Esophagus (tissue), 2 donors: ENCODE data around the gene RHD. TPM values are rescaled to one million over a fixed set of nuclear protein-coding genes. Genes with fewer than 3 reads are reported as not detected.
"Not testable (repeated sequence)": the region's sequence is repeated elsewhere in the genome, so short reads cannot be mapped to it uniquely, and the experiment has no call there.

ENCODE experiments used
- H3K27ac ChIP-seq, 2 donors: one replicate each; pipeline ENCODE4 v1.5.1; 2013; ENCODE audit warnings: low read depth in 2 of 2, mild to moderate bottlenecking in 2 of 2, inconsistent platforms in 1 of 2, low read length in 1 of 2, moderate library complexity in 1 of 2
- H3K27me3 ChIP-seq, 2 donors: one replicate each; pipeline ENCODE4 v1.6.1; 2013; ENCODE audit warnings: low read length in 2 of 2, control low read depth in 1 of 2, mild to moderate bottlenecking in 1 of 2; ENCODE audit not compliant: insufficient read depth in 2 of 2, control insufficient read depth in 1 of 2
- H3K36me3 ChIP-seq, 2 donors: one replicate each; pipeline ENCODE4 v1.6.1; 2013; ENCODE audit warnings: low read length in 1 of 2; ENCODE audit not compliant: control insufficient read depth in 2 of 2, insufficient read depth in 2 of 2
- H3K4me1 ChIP-seq, 2 donors: one replicate each; pipeline ENCODE4 v1.6.1; 2013; ENCODE audit warnings: low read length in 1 of 2; ENCODE audit not compliant: control insufficient read depth in 2 of 2, insufficient read depth in 2 of 2
- H3K4me3 ChIP-seq, 2 donors: one replicate each; pipeline ENCODE4 v1.5.1; 2013; ENCODE audit warnings: low read length in 2 of 2, mild to moderate bottlenecking in 2 of 2, low read depth in 1 of 2, moderate library complexity in 1 of 2
- H3K9me3 ChIP-seq, 2 donors: one replicate each; pipeline ENCODE4 v1.6.1; 2013; ENCODE audit warnings: mild to moderate bottlenecking in 2 of 2, low read depth in 1 of 2, low read length in 1 of 2, moderate library complexity in 1 of 2; ENCODE audit not compliant: control insufficient read depth in 2 of 2, insufficient read depth in 1 of 2
- WGBS, 2 donors: extraction: QIAGEN DNeasy Blood & Tissue Kit; methylation state at CpG; one replicate each; pipeline ENCODE4 v1.1.7; 2013; 5-methylcytosine and 5-hydroxymethylcytosine counted together
- polyA plus RNA-seq, 2 donors: library from polyadenylated mRNA; stranded (reverse); fragments of 200-250 nt; gene quantifications; one replicate each; pipeline ENCODE4 v1.2.3, GENCODE V29; 2013
- donor health status: healthy with polysubstance abuse.
- donor health status: Bipolar disorder and iron deficiency.

Gene RHD
- polyA plus RNA-seq, 2 donors = not detected

DNA sequence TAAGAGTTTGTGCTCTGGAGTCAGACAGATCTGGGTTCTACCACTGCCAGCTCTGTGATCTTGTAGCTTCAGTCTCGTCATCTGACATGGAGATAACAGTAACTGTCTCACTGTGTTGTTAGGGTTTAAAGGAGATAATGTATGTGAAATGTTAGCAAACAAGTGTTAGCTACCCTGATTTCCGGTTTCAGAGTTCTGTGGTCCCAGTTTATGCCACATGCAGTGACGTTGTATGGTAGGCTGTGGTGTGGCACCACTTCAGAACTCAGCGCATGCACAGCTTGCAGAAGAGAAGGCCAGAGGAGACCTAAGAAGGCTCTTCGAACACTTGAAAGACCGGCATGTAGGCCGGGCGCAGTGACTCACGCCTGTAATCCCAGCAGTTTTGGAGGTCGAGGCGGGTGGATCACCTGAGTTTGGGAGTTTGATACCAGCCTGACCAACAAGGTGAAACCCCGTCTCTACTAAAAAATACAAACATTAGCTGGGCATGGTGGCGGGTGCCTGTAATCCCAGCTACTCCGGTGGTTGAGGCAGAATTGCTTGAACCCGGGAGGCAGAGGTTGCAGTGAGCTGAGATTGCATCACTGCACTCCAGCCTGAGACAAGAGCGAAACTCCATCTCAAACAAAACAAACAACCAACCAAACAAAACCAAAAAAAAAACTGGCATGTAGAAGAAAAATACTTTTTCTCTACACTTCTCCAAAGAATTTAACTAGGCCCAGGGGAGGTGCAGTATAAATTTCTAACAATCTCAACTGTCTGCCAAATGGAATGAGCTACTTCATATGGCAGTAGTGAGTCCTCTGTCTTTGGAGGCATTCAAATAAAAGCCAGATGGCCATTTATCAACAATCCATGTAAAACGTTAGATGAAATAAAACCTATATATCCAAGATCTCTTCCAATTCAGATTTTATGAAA, 55.8 kb downstream of the RHD start:
- not testable (repeated sequence) for H3K27me3 ChIP-seq
- WGBS, 2 donors = no CpG with 5 or more reads among the region's 17 CpGs

DNA sequence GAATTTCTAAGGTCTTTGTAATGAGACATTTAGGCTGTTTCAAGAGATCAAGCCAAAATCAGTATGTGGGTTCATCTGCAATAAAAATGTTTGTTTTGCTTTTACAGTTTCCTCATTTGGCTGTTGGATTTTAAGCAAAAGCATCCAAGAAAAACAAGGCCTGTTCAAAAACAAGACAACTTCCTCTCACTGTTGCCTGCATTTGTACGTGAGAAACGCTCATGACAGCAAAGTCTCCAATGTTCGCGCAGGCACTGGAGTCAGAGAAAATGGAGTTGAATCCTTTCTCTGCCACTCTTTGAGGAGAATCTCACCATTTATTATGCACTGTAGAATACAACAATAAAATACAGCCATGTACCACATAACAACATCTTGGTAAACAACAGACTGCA, 56.5 kb downstream of the RHD start:
- not testable (repeated sequence) for H3K27me3 ChIP-seq, H3K4me1 ChIP-seq, H3K4me3 ChIP-seq, H3K36me3 ChIP-seq, H3K27ac ChIP-seq, H3K9me3 ChIP-seq
- WGBS, 2 donors = 81 to 83% methylated on average over 4 of the region's 4 CpGs

More for the DNA sequence above, 55.8 kb downstream of the RHD start:
- H3K4me1 ChIP-seq, H3K36me3 ChIP-seq, H3K4me3 ChIP-seq, H3K27ac ChIP-seq, H3K9me3 ChIP-seq: not testable (repeated sequence)

DNA sequence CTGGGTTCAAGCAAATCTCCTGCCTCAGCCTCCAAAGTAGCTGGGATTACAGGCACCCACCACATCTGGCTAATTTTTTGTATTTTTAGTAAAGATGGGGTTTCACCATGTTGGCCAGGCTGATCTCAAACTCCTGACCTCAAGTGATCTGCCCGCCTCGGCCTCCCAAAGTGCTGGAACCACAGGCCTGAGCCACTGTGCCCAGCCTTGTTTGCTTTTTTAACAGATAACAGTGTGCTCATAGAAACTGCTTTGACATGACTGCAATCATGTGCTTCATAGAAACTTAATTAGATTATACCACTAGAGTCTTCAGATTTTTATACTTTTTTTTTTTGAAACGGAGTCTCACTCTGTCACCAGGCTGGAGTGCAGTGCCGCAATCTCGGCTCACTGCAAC, 57.0 kb downstream of the RHD start:
- not testable (repeated sequence) for H3K36me3 ChIP-seq, H3K9me3 ChIP-seq, H3K27ac ChIP-seq, H3K4me3 ChIP-seq, H3K4me1 ChIP-seq, H3K27me3 ChIP-seq
- WGBS, 2 donors = 84 to 94% methylated on average over 5 of the region's 5 CpGs

DNA sequence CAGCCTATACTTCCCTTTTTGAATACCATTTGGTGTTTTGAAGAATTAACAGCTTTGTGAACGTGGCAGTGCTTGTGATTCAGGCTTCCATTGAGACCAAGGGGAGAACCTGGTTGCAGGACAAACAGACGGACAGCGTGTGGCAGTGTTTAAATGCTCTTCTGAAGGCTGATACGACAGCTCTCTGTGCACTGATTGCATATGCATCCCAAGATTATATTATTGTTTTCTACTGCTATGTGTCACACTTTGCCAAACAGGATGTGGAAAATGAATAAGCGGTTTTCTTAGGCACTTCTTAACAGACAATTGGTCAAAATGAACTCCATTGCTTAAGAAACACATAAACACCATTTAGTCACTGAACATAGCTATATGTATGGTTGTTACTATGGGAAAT, 57.6 kb downstream of the RHD start:
- not testable (repeated sequence) for H3K4me3 ChIP-seq, H3K9me3 ChIP-seq, H3K36me3 ChIP-seq, H3K27ac ChIP-seq, H3K4me1 ChIP-seq, H3K27me3 ChIP-seq
- WGBS, 2 donors = 49 to 52% methylated on average over 5 of the region's 5 CpGs

DNA sequence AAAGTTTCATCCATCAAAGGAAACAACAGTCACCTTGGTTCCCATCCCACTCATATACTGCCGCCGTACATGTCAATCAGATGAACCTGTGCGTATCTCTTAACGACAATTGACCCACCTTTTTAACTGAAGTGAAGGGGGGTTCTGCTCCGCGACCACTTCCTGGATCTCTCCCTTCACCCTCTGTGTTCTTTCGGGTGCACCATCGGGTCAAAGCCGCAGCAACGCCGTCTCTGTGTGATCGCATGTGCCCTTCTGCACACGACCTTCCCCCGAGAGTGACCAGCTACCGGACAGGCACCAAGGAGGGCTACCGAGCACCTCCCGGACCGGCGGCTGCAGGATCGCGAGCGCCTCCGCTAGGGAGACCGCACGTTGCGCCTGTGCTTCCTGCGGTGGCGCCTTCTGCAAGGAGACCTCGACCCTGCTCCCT, 64.6 kb downstream of the RHD start:
- 0% methylated on average over 19 to 27 of the region's 29 CpGs for WGBS, 2 donors
- H3K27ac ChIP-seq = peak overlapping the region in 1 of 2 donors; percentile 42

DNA sequence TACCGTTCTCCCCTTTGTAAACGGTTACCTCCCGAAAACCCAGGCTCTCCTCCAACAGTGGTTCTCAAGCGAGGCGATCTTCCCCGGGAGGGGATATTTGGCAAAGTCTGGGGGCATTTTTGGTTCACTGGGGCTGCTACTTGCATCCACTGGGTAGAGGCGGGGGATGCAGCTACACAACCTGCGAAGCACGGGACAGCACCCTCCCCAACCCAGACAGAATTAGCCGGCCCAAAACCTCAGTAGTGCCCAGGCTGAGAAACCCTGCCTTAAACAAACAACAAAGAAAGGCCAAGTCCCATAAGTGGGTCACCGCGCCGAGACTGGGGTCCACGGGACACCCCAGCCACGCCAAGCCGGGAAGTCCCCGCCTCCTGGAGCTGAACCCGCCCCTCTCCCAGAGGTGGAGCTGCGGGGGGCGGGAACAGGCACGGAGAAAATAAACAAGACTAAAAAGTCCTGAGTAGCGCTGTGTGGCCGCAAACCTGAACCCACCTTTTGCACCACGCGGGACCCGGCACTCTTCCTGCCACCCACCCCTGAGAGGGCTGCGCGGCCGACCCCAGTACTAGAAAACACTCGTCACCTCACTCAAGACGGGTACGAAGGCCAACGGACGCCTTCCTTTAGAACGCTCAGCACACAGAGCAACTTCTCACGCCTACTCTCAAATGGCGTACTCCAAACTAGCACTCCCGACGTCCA, 65.3 kb downstream of the RHD start:
- not testable (repeated sequence) for H3K36me3 ChIP-seq, H3K4me1 ChIP-seq, H3K9me3 ChIP-seq, H3K27me3 ChIP-seq
- H3K27ac ChIP-seq = peak overlapping the region; percentile 83 to 97
- WGBS, 2 donors = 0% methylated on average over 17 to 24 of the region's 39 CpGs
- peak overlapping the region; percentile 88 to 92 for H3K4me3 ChIP-seq

More for the DNA sequence above, 64.6 kb downstream of the RHD start:
- not testable (repeated sequence) for H3K27me3 ChIP-seq, H3K9me3 ChIP-seq, H3K36me3 ChIP-seq, H3K4me1 ChIP-seq
- peak overlapping the region; percentile 62 to 75 for H3K4me3 ChIP-seq

DNA sequence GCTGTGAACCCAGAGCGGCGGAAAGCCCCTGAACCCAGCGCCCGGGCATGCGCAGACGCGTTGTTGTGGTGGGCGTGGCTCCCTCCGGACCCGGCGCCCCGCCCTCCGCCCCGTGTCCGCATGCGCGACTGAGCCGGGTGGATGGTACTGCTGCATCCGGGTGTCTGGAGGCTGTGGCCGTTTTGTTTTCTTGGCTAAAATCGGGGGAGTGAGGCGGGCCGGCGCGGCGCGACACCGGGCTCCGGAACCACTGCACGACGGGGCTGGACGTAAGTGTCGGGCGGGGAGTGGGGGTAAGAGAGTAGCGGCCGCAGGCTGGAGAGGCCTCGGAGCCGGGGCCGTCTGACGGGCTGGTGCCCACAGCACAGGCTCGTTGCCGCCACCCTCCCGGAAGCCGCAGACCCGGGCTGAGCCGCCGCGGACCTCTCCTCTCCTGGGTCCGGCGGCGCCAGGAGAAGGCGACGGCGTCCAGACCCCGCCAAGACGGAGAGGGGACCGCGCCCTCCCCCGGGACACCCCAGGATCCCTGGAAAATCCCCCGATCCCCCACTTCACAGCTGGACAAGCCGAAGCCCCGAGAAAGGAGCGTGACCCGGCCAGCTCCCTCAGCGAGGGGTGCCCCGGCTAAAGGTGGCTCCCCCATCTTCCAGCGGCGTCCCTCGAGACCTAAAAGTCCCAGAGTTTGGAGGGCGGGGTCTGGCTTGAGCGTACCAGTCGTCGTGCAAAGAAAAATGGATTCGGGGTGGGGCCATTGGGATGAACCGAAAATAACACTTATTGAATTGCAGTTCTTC, 66.1 kb downstream of the RHD start, which contains the start of gene TMEM50A:
Gene TMEM50A, plus strand, starts transcription at position 147 of the 794 bp plus-strand sequence. CDS start 2,153 bp downstream, outside the sequence.
- H3K9me3 ChIP-seq = no peaks in the 10 kb centered on the region
- no peaks in the 10 kb centered on the region for H3K36me3 ChIP-seq
- H3K27ac ChIP-seq = peak within 1 kb of the TSS; percentile 95 to 99
- peak within 1 kb of the TSS; percentile 88 to 92 for H3K4me3 ChIP-seq
- no peaks in the 10 kb centered on the region for H3K27me3 ChIP-seq
- H3K4me1 ChIP-seq = no peaks in the 10 kb centered on the region
- 1% methylated on average over 54 to 71 of the region's 75 CpGs for WGBS, 2 donors

DNA sequence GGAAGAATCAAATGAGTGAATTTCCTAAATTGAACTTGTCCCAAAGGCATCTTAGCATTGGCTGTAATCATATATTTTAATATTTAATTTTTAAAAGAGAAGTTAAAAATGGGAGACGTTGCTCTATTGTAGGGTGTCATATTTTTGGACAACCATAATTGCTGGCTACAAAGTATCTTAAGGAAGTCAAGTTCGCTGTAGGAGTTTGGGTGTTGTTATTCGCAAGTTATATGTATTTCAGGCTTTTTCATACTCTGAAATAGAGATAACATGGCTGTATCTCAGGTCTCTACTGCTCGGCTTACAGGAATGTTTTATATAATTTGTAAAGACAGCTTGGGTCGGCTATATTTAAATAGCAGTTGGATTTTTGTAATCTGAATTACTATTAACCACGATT, 66.7 kb downstream of the RHD start:
- peaks cover 0 to 6% of the 10 kb centered on the region in 2 donors for H3K36me3 ChIP-seq
- no peaks in the 10 kb centered on the region for H3K4me1 ChIP-seq
- peak overlapping the region; percentile 88 to 92 for H3K4me3 ChIP-seq
- no peaks in the 10 kb centered on the region for H3K9me3 ChIP-seq
- 0% methylated on average over 6 of the region's 6 CpGs for WGBS, 2 donors
- H3K27ac ChIP-seq = peak overlapping the region; percentile 95 to 99
- H3K27me3 ChIP-seq = no peaks in the 10 kb centered on the region

DNA sequence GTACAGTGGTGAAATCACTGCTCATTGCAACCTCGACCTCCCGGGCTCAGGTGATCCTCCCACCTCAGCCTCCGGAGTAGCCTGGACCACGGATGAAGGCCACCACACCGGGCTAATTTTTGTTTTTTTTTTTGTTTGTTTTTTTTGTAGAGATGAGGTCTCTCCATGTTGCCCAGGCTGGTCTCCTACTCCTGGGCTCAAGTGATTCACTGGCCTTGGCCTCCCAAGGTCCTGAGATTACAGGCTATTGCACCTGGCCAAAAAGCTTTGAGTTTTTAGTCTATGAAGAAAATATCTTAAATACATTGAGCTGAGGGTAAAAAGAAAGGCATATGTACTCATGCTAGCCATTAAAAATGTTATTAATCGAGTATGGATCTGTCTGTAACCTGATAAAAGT, 69.4 kb downstream of the RHD start:
- Histone ChIP-seq H3K27ac (no peak overlapping the region), H3K9me3 (no peaks in the 10 kb centered on the region), H3K4me3 (no peak overlapping the region), H3K36me3 (peaks cover 0 to 6% of the 10 kb centered on the region in 2 donors), H3K27me3 (no peaks in the 10 kb centered on the region), H3K4me1 (no peaks in the 10 kb centered on the region)
- WGBS, 2 donors = 76 to 87% methylated on average over 6 of the region's 6 CpGs
